Neutrophil (primary cell): ENCODE measurements around the gene MFAP3L.

Experiments used
- H3K27ac ChIP-seq: fragments of 200-600 bp; sonication (generic); 2 replicates; pipeline ENCODE4 v1.5.1; 2016; ENCODE audit warnings: mild to moderate bottlenecking, moderate library complexity
- H3K27me3 ChIP-seq: fragments of 200-600 bp; sonication (generic); 2 replicates; pipeline ENCODE4 v1.6.0; 2016; ENCODE audit warnings: mild to moderate bottlenecking
- H3K36me3 ChIP-seq: fragments of 200-600 bp; sonication (generic); 2 replicates; pipeline ENCODE4 v1.5.1; 2017
- H3K4me1 ChIP-seq, 2 experiments: fragments of 200-600 bp in 1 of 2; sonication (generic) in 1 of 2; 1 replicate in 1 of 2; 2 replicates in 1 of 2; pipeline versions ENCODE4 v1.5.1 to v1.6.1; 2013 to 2016; ENCODE audit warnings: low read depth in 1 of 2, low read length in 1 of 2, mild to moderate bottlenecking in 1 of 2, moderate library complexity in 1 of 2; ENCODE audit not compliant: control insufficient read depth in 1 of 2, insufficient read depth in 1 of 2
- H3K4me3 ChIP-seq, 2 experiments: fragments of 200-600 bp in 1 of 2; sonication (generic) in 1 of 2; 1 replicate in 1 of 2; 2 replicates in 1 of 2; pipeline ENCODE4 v1.5.1; 2013 to 2016; ENCODE audit warnings: low read depth in 1 of 2, low read length in 1 of 2, mild to moderate bottlenecking in 1 of 2, moderate library complexity in 1 of 2
- H3K9me3 ChIP-seq: fragments of 200-600 bp; sonication (generic); 2 replicates; pipeline ENCODE4 v1.5.1; 2016
- TF ChIP-seq, protein P1 (sequence below): fragments of 200-600 bp; sonication (generic); IDR thresholded peaks from 2 replicates; pipeline ENCODE4 v1.5.1; 2016; ENCODE audit warnings: antibody characterized with exemption

Gene MFAP3L

DNA sequence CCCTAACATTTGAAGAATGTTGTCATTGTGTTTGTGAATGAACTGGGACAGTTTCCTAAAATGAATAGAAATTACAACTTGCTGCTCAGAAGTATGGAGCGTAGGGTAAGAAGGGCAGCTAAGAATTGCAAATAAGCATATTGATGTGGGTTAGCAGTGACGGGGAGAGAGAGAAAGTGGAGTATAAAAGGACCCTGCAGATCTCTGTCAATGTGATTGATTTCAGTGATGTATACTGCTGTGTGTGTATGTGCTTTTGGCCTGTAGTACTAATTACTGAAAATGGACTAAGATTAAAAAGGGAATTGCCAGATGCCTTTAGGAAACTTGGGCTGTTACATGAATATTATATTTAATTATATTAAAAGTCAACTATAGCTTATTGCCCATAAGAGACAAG, 7.8 kb upstream of the MFAP3L start:
- H3K4me1 ChIP-seq = no peaks in the 10 kb centered on the region
- H3K27me3 ChIP-seq = peaks cover 58% of the 10 kb centered on the region
- no peaks in the 10 kb centered on the region for H3K9me3 ChIP-seq
- no peak overlapping the region for H3K4me3 ChIP-seq
- TF ChIP-seq, protein P1, sequence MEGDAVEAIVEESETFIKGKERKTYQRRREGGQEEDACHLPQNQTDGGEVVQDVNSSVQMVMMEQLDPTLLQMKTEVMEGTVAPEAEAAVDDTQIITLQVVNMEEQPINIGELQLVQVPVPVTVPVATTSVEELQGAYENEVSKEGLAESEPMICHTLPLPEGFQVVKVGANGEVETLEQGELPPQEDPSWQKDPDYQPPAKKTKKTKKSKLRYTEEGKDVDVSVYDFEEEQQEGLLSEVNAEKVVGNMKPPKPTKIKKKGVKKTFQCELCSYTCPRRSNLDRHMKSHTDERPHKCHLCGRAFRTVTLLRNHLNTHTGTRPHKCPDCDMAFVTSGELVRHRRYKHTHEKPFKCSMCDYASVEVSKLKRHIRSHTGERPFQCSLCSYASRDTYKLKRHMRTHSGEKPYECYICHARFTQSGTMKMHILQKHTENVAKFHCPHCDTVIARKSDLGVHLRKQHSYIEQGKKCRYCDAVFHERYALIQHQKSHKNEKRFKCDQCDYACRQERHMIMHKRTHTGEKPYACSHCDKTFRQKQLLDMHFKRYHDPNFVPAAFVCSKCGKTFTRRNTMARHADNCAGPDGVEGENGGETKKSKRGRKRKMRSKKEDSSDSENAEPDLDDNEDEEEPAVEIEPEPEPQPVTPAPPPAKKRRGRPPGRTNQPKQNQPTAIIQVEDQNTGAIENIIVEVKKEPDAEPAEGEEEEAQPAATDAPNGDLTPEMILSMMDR = no peak
- H3K27ac ChIP-seq = no peak overlapping the region
- no peaks in the 10 kb centered on the region for H3K36me3 ChIP-seq

DNA sequence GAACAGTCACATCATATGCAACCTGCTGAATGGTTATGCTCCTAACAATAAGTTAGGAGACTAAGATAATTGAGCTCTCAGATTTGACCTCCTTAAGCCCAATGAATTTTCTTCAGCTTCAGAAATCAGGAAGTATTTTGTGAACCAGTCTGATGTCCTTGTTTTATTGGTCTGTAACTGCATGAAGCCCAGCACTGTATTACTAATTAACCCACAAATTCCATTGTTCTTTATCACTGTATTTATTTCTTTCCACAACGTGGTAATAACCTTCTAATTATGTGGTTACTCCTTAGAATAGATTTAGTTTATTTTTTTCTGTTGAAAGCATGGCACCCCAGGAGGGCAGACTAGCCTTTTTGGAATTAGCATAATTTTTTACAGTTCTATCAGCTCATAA, 3.9 kb upstream of the MFAP3L start:
- Histone ChIP-seq H3K27me3 (peaks cover 61% of the 10 kb centered on the region), H3K9me3 (no peaks in the 10 kb centered on the region), H3K4me3 (no peak overlapping the region), H3K27ac (no peak overlapping the region), H3K4me1 (peaks cover 12 to 13% of the 10 kb centered on the region in 2 experiments), H3K36me3 (no peaks in the 10 kb centered on the region)
- TF ChIP-seq, protein P1 = no peak

DNA sequence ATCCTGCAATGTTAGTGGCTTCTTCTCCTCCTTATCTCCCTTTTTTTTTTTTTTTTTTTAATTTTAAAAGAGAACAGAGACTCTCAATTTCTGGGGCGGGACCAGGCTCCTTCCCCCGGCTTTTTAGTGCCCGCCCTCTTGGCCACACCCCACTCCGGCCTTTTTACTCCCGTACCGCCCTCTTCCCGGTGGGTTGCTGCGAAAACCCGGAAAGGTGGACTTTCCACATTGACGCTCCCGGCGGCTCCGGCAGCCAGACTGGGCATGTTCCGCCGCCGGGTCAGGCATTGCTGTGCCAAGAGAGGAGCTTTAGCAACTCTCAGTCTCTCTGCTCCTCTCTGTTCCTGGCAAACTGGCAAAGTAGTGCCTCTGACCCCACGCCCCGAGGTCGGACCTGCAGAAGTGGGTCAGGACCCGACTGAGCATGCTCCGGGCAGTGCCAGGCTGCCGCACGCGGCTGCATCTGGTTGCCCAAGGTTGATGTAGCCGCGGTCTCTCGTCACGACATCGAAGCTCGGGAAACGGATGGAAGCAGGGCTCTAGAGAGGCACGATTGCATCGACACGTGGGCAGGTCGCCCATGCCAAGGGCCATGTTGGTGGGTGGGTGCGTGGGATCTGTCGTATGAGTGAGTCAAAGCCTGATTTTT, 1.1 kb upstream of the MFAP3L start:
- Histone ChIP-seq H3K27me3 (peaks cover 76% of the 10 kb centered on the region), H3K4me3 (peak overlapping the region; percentile 79 to 88), H3K27ac (peak overlapping the region; percentile 50), H3K9me3 (no peaks in the 10 kb centered on the region), H3K4me1 (peaks cover 20 to 22% of the 10 kb centered on the region in 2 experiments), H3K36me3 (no peaks in the 10 kb centered on the region)
- TF ChIP-seq, protein P1 = no peak

DNA sequence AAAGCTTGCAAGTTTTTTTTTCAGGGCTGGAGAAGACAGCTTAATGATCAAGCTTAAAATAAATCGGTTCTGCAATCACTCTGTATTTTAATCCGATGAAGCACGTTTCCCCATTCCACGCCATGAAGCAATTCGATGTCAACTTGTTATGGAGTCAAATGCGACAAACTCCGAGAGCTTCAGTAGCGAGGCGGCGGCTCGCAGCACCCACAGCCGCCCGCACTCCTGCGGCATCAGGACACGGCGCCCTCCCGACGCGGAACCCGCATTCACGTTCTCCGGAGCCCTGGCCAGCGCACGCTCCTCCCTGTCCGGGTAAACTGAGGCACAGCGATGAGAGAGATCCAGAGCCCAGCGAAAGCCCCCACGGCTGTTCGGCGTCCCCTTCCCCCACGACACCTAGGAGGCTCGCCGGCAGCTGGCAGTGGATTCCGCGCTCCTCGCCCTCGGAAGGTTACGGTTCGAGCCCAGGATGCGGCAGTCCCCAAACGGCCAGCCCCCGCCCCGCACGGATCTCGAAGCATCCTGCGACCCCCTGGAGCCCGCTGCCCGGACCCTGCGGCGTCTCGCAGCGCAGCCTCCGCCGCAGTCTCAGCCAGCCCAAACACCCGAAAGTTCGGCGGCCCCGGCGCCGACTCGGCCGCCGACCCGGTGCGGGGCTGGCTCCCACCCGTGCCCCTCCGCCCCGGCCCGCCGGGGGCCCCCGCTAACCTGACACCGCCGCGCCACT, 507 bp downstream of the MFAP3L start:
- Histone ChIP-seq H3K4me3 (peak overlapping the region; percentile 79 to 88), H3K27ac (peak overlapping the region; percentile 86), H3K27me3 (peaks cover 61% of the 10 kb centered on the region), H3K4me1 (peaks cover 20 to 22% of the 10 kb centered on the region in 2 experiments), H3K36me3 (no peaks in the 10 kb centered on the region), H3K9me3 (no peaks in the 10 kb centered on the region)
- TF ChIP-seq, protein P1 = no peak

DNA sequence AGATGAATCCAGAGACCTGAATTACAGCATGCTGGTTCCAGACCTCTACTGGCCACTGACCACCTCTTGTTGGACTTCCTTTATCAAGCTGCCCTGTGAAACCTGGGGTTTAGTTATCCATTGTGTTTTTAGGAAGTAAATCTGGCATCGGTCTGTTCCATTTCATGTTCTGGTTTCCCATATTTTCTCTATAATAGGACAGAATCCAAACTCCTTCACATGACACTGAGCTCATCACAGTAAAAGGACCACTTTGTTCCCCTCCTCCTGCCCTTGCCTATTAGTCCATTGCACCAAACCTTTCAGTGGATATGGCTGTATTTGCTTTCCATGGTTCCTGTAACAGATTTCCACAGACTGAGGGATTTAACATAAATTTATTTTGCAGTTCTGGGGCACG, 4.0 kb downstream of the MFAP3L start:
- Histone ChIP-seq H3K36me3 (no peaks in the 10 kb centered on the region), H3K9me3 (no peaks in the 10 kb centered on the region), H3K4me3 (no peak overlapping the region), H3K27me3 (peaks cover 35% of the 10 kb centered on the region), H3K27ac (no peak overlapping the region), H3K4me1 (peaks cover 15 to 18% of the 10 kb centered on the region in 2 experiments)
- TF ChIP-seq, protein P1 = no peak
